Prostate gland (tissue), 2 donors: ENCODE data around the gene KCND2. TPM values are rescaled to one million over a fixed set of nuclear protein-coding genes. Genes with fewer than 3 reads are reported as not detected.

ENCODE experiments used
- DNase-seq: peaks from one replicate; pipeline ENCODE4 v3.0.0-alpha.2; 2019; ENCODE audit warnings: low spot score
- H3K27ac ChIP-seq, 2 donors: fragments of 200-600 bp; sonication (generic); 2 replicates each; pipeline ENCODE4 v1.5.1; 2017 to 2019
- H3K27me3 ChIP-seq: fragments of 200-600 bp; sonication (generic); replicated peaks from 2 replicates; pipeline ENCODE4 v1.5.1; 2019; ENCODE audit not compliant: insufficient read depth
- H3K36me3 ChIP-seq, 2 donors: fragments of 200-600 bp; sonication (generic); 1 replicate in 1 of 2; 2 replicates in 1 of 2; pipeline versions ENCODE4 v1.5.1 to v1.8.1; 2017 to 2019
- H3K4me1 ChIP-seq: fragments of 200-600 bp; sonication (generic); replicated peaks from 2 replicates; pipeline ENCODE4 v1.5.1; 2019
- H3K4me3 ChIP-seq, 2 donors: fragments of 200-600 bp; sonication (generic); 2 replicates each; pipeline ENCODE4 v1.5.1; 2017 to 2019
- H3K9me3 ChIP-seq: fragments of 200-600 bp; sonication (generic); 2 replicates; pipeline ENCODE4 v1.5.1; 2017
- POLR2A ChIP-seq: fragments of 450-650 bp; IDR thresholded peaks from one replicate; pipeline ENCODE4 v1.6.1; 2016; ENCODE audit warnings: antibody characterized with exemption, mild to moderate bottlenecking
- POLR2AphosphoS5 ChIP-seq: sonication (generic); formaldehyde crosslinking; IDR thresholded peaks from one replicate; pipeline ENCODE4 v1.6.1; 2017; ENCODE audit warnings: antibody characterized with exemption
- WGBS: methylation state at CpG from one replicate; pipeline ENCODE4 v1.1.5; 2018; 5-methylcytosine and 5-hydroxymethylcytosine counted together
- intact Hi-C: fragments of 100-400 bp; cut with DNase I; formaldehyde crosslinking; loops from one replicate; pipeline ENCODE4 v1.14.2; 2022
- total RNA-seq, 2 donors: library from RNA; depleted of rRNA; stranded (reverse); fragments of >200 nt; gene quantifications; one replicate each; pipeline ENCODE4 v1.1.0, GENCODE V29; 2016
- TF ChIP-seq, protein P1 (sequence below), 4 experiments: fragments of 200-600 bp in 2 of 4; fragments of 450-650 bp in 2 of 4; sonication (generic) in 2 of 4; IDR thresholded peaks; 1 replicate in 3 of 4; 2 replicates in 1 of 4; pipeline ENCODE4 v1.5.1; 2016 to 2019; ENCODE audit warnings: antibody characterized with exemption in 4 of 4, mild to moderate bottlenecking in 2 of 4, moderate library complexity in 2 of 4

KCND2 gene
- total RNA-seq, 2 donors from 2014 or later: 3.0 TPM; not detected in 1

DNA sequence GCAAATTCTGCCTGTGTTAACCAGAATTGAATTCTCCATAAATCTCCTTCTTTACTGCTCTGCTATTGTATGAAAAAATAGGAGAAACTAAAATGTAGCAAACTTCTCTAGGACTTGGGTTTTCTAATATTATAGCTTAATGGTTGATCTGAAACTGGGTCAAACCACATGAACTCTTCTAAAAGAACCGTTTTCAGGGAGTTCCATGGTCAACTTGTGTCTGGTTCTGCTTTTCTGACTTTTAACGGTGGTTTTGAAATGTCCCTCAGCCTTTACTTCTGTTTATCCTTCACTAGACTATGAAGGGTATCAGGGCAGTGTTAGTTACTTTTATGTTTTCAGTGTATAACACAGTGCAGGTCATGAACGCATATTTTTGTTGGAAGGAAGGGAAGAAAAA is 342.7 kb downstream of the KCND2 start:
- 85% methylated on average over 3 of the region's 3 CpGs for WGBS
- intact Hi-C loops: no loop called here
- H3K27ac ChIP-seq: no peak overlapping the region

DNA sequence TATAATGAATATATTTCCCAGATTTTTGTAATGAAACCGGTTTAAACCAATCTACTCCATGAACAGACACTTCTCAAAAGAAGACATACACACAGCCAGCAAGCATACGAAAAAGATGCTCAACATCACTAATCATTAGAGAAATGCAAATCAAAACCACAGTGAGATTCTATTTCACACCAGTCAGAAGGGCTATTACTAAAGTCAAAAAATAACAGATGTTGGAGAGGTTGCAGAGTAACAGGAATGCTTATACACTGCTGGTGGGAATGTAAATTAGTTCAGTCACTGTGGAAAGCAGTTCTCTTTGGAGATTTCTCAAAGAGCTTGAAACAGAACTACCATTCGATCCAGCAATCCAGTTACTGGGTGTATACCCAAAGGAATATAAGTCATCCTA is 344.3 kb downstream of the KCND2 start:
- no peaks in the 10 kb centered on the region for H3K9me3 ChIP-seq
- no peak overlapping the region for H3K4me3 ChIP-seq
- TF ChIP-seq POLR2AphosphoS5: no peak
- no peak for TF ChIP-seq POLR2A
- TF ChIP-seq, protein P1, sequence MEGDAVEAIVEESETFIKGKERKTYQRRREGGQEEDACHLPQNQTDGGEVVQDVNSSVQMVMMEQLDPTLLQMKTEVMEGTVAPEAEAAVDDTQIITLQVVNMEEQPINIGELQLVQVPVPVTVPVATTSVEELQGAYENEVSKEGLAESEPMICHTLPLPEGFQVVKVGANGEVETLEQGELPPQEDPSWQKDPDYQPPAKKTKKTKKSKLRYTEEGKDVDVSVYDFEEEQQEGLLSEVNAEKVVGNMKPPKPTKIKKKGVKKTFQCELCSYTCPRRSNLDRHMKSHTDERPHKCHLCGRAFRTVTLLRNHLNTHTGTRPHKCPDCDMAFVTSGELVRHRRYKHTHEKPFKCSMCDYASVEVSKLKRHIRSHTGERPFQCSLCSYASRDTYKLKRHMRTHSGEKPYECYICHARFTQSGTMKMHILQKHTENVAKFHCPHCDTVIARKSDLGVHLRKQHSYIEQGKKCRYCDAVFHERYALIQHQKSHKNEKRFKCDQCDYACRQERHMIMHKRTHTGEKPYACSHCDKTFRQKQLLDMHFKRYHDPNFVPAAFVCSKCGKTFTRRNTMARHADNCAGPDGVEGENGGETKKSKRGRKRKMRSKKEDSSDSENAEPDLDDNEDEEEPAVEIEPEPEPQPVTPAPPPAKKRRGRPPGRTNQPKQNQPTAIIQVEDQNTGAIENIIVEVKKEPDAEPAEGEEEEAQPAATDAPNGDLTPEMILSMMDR (IDR thresholded peaks at IDR 0.05): no peak
- intact Hi-C loops: no loop called here
- DNase-seq: no peak
- no peaks in the 10 kb centered on the region for H3K27me3 ChIP-seq
- WGBS: 86% methylated on average over 3 of the region's 3 CpGs
- no peaks in the 10 kb centered on the region for H3K36me3 ChIP-seq
- H3K27ac ChIP-seq: no peak overlapping the region
- no peaks in the 10 kb centered on the region for H3K4me1 ChIP-seq

More for the DNA sequence above, 342.7 kb downstream of the KCND2 start:
- no peaks in the 10 kb centered on the region for H3K9me3 ChIP-seq
- H3K4me1 ChIP-seq: no peaks in the 10 kb centered on the region
- no peaks in the 10 kb centered on the region for H3K27me3 ChIP-seq
- no peak for DNase-seq
- no peak overlapping the region for H3K4me3 ChIP-seq
- no peaks in the 10 kb centered on the region for H3K36me3 ChIP-seq
- TF ChIP-seq, protein P1 (IDR thresholded peaks at IDR 0.05): no peak
- TF ChIP-seq POLR2AphosphoS5 (no peak), POLR2A (no peak)

DNA sequence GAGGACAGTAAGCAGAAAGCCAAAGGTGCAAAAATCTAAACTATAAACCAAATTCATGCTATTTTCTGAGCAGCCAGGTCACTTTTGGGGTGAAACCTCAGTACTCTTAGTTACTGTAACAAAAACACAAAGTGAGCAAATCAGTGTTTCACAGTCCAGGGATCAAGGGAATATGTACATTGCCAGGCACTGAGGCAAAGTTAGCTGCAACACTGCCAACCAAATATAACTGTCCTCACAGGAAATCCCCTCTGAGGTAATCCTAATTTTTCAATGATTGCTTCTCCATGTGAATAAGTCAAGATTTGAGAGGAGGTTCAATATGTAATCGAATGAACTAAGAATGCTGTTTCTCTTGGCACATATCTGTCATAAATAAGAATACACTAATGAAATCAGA is 355.3 kb downstream of the KCND2 start:
- no peak overlapping the region for H3K4me3 ChIP-seq
- 74% methylated on average over 1 of the region's 1 CpG for WGBS
- no peaks in the 10 kb centered on the region for H3K4me1 ChIP-seq
- DNase-seq: no peak
- no peaks in the 10 kb centered on the region for H3K36me3 ChIP-seq
- H3K27ac ChIP-seq: no peak overlapping the region
- no peaks in the 10 kb centered on the region for H3K27me3 ChIP-seq
- intact Hi-C loops: no loop called here
- no peaks in the 10 kb centered on the region for H3K9me3 ChIP-seq
- no peak for TF ChIP-seq POLR2A

DNA sequence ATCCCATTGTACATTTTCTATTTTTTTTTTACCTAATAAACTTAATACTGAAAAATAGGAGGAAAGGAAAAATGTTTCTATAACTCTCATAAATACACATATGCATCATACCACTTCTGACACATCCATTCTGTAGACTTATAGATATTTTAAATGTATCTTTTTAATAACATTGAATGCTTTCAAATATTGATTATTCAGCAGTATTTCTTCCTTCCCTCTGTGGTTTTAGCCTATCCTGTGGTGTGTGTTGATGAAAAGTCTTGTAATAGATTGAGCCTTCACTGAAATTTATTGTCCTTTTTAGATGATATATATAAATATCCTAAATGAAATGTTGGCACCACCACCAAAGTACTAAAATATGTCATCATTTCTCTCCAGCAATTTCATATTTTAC is 366.9 kb downstream of the KCND2 start:
- H3K27me3 ChIP-seq: no peaks in the 10 kb centered on the region
- no peak overlapping the region for H3K4me3 ChIP-seq
- no peaks in the 10 kb centered on the region for H3K4me1 ChIP-seq
- H3K27ac ChIP-seq: no peak overlapping the region
- no peaks in the 10 kb centered on the region for H3K9me3 ChIP-seq
- TF ChIP-seq POLR2AphosphoS5 (no peak), POLR2A (no peak)
- TF ChIP-seq, protein P1 (IDR thresholded peaks at IDR 0.05): no peak
- no peaks in the 10 kb centered on the region for H3K36me3 ChIP-seq
- intact Hi-C loops: no loop called here
- DNase-seq: no peak

DNA sequence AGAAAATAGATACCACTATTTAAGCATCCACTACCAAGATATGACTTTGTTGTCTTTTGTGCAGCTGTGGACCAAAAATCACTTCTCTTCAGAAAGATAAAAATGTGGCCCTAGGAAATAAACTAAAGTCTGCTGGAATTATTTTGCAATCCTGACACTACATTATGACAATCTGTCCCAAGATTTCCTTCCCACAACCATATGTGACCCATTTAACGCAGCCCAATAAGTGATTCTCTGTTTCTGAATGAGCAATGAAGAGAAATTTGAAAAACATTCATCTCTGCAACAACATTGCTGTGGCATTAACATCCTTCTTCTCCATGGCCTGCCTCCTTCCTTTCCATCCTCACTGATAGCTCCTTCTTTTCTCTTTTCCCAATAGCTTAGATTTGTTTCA is 373.0 kb downstream of the KCND2 start:
- no peaks in the 10 kb centered on the region for H3K9me3 ChIP-seq
- no peak for DNase-seq
- no peak overlapping the region for H3K4me3 ChIP-seq
- H3K4me1 ChIP-seq: no peaks in the 10 kb centered on the region
- WGBS: 94% methylated on average over 1 of the region's 1 CpG
- no peak for TF ChIP-seq POLR2A
- TF ChIP-seq, protein P1 (IDR thresholded peaks at IDR 0.05): no peak
- TF ChIP-seq POLR2AphosphoS5: no peak
- H3K27me3 ChIP-seq: no peaks in the 10 kb centered on the region
- H3K27ac ChIP-seq: no peak overlapping the region
- H3K36me3 ChIP-seq: no peaks in the 10 kb centered on the region
- intact Hi-C loops: no loop called here
